ENCODE results near the gene SRXN1.

The SRXN1 gene

DNA sequence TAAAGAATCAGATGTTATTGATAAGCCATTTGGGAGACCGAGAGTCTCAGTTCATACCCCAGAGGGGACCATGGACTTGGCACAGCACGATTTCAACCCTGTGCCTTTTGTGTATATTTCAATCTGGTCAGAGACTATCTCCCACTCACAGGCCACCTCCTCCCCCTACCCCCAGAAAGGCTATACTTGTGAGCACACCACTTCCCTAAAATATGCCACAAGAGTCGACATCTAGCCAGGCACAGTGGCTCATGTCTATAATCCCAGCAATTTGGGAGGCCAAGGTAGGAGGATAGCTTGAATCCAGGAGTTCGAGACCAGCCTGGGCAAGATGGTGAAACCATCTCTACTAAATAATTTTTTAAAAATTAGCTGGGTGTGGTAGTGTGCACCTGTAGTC is 29.3 kb downstream of the SRXN1 start:
- TF ChIP-seq TAF1 (IDR thresholded peaks at IDR 0.05; ENCODE audit: borderline replicate concordance, insufficient read depth, low read length) (no peak), FOXP2 (optimal IDR thresholded peaks at IDR 0.05; ENCODE audit: borderline replicate concordance, extremely low read depth, extremely low read length, insufficient read depth) (no peak), POLR2AphosphoS5 (IDR thresholded peaks at IDR 0.05; ENCODE audit: low read depth, low read length) (no peak)

DNA sequence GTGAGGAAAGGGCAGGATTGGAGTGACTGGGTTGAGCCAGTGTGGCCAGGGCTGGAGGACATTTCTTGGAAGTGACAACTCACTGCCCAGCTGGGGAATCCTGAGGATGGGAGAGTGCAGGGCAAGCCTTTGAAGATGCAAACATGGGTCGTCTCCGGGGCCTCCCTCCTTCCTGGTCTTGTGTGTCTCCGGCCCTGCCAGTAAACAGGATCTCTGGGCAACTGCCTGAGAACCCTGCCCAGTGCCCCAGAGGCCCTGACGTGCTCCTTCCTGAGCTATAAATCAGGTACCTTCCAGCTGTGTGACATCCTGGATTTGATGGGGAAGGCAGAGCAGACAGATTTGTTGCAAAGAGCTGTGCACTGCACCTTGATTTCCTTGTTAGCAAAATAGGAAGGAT is 30.0 kb downstream of the SRXN1 start:
- TF ChIP-seq FOXP2 (optimal IDR thresholded peaks at IDR 0.05; ENCODE audit: borderline replicate concordance, extremely low read depth, extremely low read length, insufficient read depth) = peak; percentile 96
- TF ChIP-seq, protein P1, sequence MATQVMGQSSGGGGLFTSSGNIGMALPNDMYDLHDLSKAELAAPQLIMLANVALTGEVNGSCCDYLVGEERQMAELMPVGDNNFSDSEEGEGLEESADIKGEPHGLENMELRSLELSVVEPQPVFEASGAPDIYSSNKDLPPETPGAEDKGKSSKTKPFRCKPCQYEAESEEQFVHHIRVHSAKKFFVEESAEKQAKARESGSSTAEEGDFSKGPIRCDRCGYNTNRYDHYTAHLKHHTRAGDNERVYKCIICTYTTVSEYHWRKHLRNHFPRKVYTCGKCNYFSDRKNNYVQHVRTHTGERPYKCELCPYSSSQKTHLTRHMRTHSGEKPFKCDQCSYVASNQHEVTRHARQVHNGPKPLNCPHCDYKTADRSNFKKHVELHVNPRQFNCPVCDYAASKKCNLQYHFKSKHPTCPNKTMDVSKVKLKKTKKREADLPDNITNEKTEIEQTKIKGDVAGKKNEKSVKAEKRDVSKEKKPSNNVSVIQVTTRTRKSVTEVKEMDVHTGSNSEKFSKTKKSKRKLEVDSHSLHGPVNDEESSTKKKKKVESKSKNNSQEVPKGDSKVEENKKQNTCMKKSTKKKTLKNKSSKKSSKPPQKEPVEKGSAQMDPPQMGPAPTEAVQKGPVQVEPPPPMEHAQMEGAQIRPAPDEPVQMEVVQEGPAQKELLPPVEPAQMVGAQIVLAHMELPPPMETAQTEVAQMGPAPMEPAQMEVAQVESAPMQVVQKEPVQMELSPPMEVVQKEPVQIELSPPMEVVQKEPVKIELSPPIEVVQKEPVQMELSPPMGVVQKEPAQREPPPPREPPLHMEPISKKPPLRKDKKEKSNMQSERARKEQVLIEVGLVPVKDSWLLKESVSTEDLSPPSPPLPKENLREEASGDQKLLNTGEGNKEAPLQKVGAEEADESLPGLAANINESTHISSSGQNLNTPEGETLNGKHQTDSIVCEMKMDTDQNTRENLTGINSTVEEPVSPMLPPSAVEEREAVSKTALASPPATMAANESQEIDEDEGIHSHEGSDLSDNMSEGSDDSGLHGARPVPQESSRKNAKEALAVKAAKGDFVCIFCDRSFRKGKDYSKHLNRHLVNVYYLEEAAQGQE (IDR thresholded peaks at IDR 0.05; ENCODE audit: insufficient read depth in 1 of 2, low read depth in 2 of 2, low read length in 2 of 2) = no peak

DNA sequence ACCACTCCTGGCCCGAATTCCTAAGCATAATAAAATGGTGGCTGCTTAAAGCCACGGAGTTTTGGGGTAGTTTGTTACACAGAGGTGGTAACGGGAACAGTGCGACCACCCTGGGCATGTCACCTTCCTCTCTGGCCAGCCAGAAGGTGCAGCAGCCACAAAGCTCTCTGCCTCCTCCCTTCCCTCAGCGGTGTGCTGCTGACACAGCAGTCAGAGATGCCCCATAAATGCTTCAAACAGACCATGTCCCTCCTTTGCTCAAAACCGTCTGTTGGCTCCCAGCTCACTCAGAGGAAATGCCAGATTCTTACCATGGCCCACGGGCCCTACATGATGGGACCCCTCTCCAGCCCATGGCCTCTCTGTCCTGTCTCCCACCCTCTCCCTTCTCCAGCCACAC is 30.8 kb downstream of the SRXN1 start:
- TF ChIP-seq, protein P1 (IDR thresholded peaks at IDR 0.05; ENCODE audit: insufficient read depth in 1 of 2, low read depth in 2 of 2, low read length in 2 of 2) = no peak
- TF ChIP-seq FOXP2 (optimal IDR thresholded peaks at IDR 0.05; ENCODE audit: borderline replicate concordance, extremely low read depth, extremely low read length, insufficient read depth) (no peak), TAF1 (IDR thresholded peaks at IDR 0.05; ENCODE audit: borderline replicate concordance, insufficient read depth, low read length) (no peak), POLR2AphosphoS5 (IDR thresholded peaks at IDR 0.05; ENCODE audit: low read depth, low read length) (no peak), SIN3A (IDR thresholded peaks at IDR 0.05; ENCODE audit: borderline replicate concordance, insufficient read depth, low read length) (no peak)

DNA sequence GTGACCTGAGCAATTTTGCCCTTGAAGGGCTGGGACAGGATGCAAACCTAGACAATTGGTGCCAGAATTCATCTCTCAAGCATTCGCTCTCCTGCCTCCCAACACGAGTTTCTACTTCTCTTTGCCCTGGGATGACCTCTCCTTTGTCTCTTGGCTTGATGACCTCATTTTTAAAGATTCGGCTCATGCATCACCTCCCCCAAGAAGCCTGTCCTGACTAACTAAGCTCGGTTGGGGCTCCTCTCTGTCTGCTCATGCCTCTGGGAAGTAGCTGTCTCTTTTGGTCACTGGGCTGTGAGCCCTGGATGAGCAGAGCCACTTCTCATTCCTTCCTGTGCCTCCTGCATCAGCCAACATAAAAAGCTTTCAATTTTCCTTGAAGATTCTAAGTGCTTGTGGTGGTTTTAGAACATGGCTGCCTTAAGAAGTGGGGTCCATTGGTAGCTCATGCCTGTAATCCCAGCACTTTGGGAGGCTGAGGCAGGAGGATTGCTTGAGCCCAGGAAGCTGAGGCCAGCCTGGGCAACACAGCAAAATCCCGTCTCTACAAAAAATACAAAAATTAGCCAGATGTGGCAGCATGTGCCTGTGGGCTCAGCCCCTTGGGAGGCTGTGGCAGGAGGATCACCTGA is 31.8 kb downstream of the SRXN1 start:
- TF ChIP-seq POLR2AphosphoS5 (IDR thresholded peaks at IDR 0.05; ENCODE audit: low read depth, low read length) (no peak), TAF1 (IDR thresholded peaks at IDR 0.05; ENCODE audit: borderline replicate concordance, insufficient read depth, low read length) (no peak), FOXP2 (optimal IDR thresholded peaks at IDR 0.05; ENCODE audit: borderline replicate concordance, extremely low read depth, extremely low read length, insufficient read depth) (no peak), SIN3A (IDR thresholded peaks at IDR 0.05; ENCODE audit: borderline replicate concordance, insufficient read depth, low read length) (no peak)
- TF ChIP-seq, protein P1 (IDR thresholded peaks at IDR 0.05; ENCODE audit: insufficient read depth in 1 of 2, low read depth in 2 of 2, low read length in 2 of 2) = no peak

DNA sequence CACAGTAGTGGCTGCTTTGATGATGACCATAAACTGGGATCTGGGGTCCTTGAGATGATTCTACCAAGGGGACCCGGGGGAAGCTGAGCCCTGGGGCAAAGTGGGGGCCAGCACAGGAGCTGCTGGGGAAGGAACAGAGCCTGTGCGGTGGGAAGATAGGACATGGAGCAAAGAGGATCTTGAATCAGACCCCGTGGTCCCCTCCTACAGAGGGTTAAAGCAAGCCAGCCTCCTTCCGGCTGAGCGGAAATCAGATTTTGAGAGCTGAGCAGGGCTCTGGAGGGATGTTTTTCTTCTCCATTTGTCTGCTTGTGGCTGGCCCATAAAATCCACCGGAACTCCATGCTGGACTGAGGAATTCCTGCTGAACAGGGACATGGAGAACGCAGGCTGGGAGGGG is 32.8 kb downstream of the SRXN1 start:
- TF ChIP-seq FOXP2 (optimal IDR thresholded peaks at IDR 0.05; ENCODE audit: borderline replicate concordance, extremely low read depth, extremely low read length, insufficient read depth) = no peak
- no peak for TF ChIP-seq POLR2AphosphoS5 (IDR thresholded peaks at IDR 0.05; ENCODE audit: low read depth, low read length)

DNA sequence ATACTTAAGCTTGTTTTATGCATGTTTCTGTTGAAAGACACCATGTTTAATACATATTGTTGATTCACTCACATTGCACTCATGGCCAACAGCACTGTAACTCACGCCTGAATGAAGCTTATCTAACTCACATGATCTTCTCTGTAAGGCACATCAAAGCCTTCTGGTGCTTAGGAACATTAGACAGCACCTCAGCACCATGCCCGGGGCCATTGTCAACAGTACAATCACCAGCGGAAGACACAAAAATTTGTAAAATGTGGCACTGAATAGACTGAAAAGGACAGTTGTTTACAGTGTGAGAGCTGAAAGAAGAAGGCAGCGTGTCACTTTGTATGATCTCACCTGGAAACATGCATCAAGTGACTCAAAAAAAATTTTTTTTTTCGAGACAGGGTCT is 34.0 kb downstream of the SRXN1 start:
- TF ChIP-seq POLR2AphosphoS5 (IDR thresholded peaks at IDR 0.05; ENCODE audit: low read depth, low read length) (no peak), FOXP2 (optimal IDR thresholded peaks at IDR 0.05; ENCODE audit: borderline replicate concordance, extremely low read depth, extremely low read length, insufficient read depth) (no peak), TAF1 (IDR thresholded peaks at IDR 0.05; ENCODE audit: borderline replicate concordance, insufficient read depth, low read length) (no peak), SIN3A (IDR thresholded peaks at IDR 0.05; ENCODE audit: borderline replicate concordance, insufficient read depth, low read length) (no peak)
- TF ChIP-seq, protein P1 (IDR thresholded peaks at IDR 0.05; ENCODE audit: insufficient read depth in 1 of 2, low read depth in 2 of 2, low read length in 2 of 2) = no peak
